NT2/D1 (cell line): Measurements from ENCODE around the gene SUN2.
A peak's percentile ranks its signal among the peaks of the same experiment; 100 is the strongest.

Experiments used
- DNase-seq: peaks from one replicate; pipeline ENCODE4 v3.0.0-alpha.2; 2011; ENCODE audit warnings: low read depth, low spot score
- H3K27me3 ChIP-seq: 2 replicates; pipeline ENCODE4 v1.6.0; 2011; ENCODE audit warnings: mild to moderate bottlenecking; ENCODE audit not compliant: insufficient read length, insufficient read depth
- H3K36me3 ChIP-seq: 2 replicates; pipeline ENCODE4 v1.6.1; 2011; ENCODE audit warnings: mild to moderate bottlenecking, low read length, mixed read lengths; ENCODE audit not compliant: insufficient read depth, insufficient read length
- H3K4me1 ChIP-seq: 2 replicates; pipeline ENCODE4 v1.5.1; 2011; ENCODE audit not compliant: insufficient read depth, insufficient read length
- H3K4me3 ChIP-seq: 2 replicates; pipeline ENCODE4 v1.5.1; 2011; ENCODE audit warnings: low read depth; ENCODE audit not compliant: insufficient read length
- H3K9ac ChIP-seq: 2 replicates; pipeline ENCODE4 v1.6.0; 2011; ENCODE audit warnings: low read depth; ENCODE audit not compliant: insufficient read length
- H3K9me3 ChIP-seq: 2 replicates; pipeline ENCODE4 v1.5.1; 2011; ENCODE audit warnings: mild to moderate bottlenecking, low read length; ENCODE audit not compliant: insufficient read depth
- SUZ12 ChIP-seq: IDR thresholded peaks from 2 replicates; pipeline ENCODE4 v1.6.1; 2011; ENCODE audit not compliant: insufficient read length, insufficient read depth; ENCODE audit errors: extremely low read depth
- YY1 ChIP-seq: IDR thresholded peaks from 2 replicates; pipeline ENCODE4 v1.6.1; 2011; ENCODE audit not compliant: insufficient read length, insufficient read depth
- ZNF274 ChIP-seq: IDR thresholded peaks from 2 replicates; pipeline ENCODE4 v1.6.1; 2011; ENCODE audit warnings: mild to moderate bottlenecking, low read depth, low read length

SUN2 gene

GRCh38 chr22:38793721-38794466 is 38.1 kb upstream of the SUN2 start, which contains the start of gene DNAL4:
Gene DNAL4, minus strand, starts transcription at chr22:38794143. Its CDS starts 11,412 bp downstream, at chr22:38782731.
- Histone ChIP-seq H3K9me3 (peaks cover 3% of the 10 kb centered on the region; the same call in 1 of the 2 replicates), H3K27me3 (no peaks in the 10 kb centered on the region), H3K4me3 (peak within 1 kb of the TSS; percentile 68), H3K4me1 (no peaks in the 10 kb centered on the region), H3K9ac (peak within 1 kb of the TSS; percentile 74), H3K36me3 (peaks cover 12% of the 10 kb centered on the region)
- no peak for TF ChIP-seq SUZ12
- no peak for TF ChIP-seq ZNF274
- no peak for TF ChIP-seq YY1
- peak; percentile 93 for DNase-seq

- DNase-seq: no peak
- Histone ChIP-seq H3K9me3 (no peaks in the 10 kb centered on the region), H3K27me3 (no peaks in the 10 kb centered on the region), H3K4me3 (peak overlapping the region; percentile 68), H3K4me1 (no peaks in the 10 kb centered on the region), H3K9ac (peak overlapping the region; percentile 74), H3K36me3 (peaks cover 12% of the 10 kb centered on the region)
- TF ChIP-seq YY1: no peak
Observed at GRCh38 chr22:38793317-38793716, 37.5 kb upstream of the SUN2 start.

GRCh38 chr22:38792833-38793232 is 37.0 kb upstream of the SUN2 start:
- Histone ChIP-seq H3K4me1 (no peaks in the 10 kb centered on the region), H3K36me3 (peaks cover 12% of the 10 kb centered on the region), H3K9me3 (no peaks in the 10 kb centered on the region), H3K9ac (no peak overlapping the region), H3K4me3 (no peak overlapping the region), H3K27me3 (no peaks in the 10 kb centered on the region)
- TF ChIP-seq ZNF274 (no peak), SUZ12 (no peak), YY1 (no peak)
- no peak for DNase-seq

GRCh38 chr22:38789606-38790005 is 33.8 kb upstream of the SUN2 start:
- no peaks in the 10 kb centered on the region for H3K27me3 ChIP-seq
- H3K9ac ChIP-seq: no peak overlapping the region
- H3K4me3 ChIP-seq: no peak overlapping the region
- TF ChIP-seq ZNF274 (no peak), SUZ12 (no peak)
- H3K9me3 ChIP-seq: no peaks in the 10 kb centered on the region
- no peaks in the 10 kb centered on the region for H3K4me1 ChIP-seq
- no peak for DNase-seq
- H3K36me3 ChIP-seq: peaks cover 16% of the 10 kb centered on the region

GRCh38 chr22:38788846-38789245 is 33.0 kb upstream of the SUN2 start:
- DNase-seq: no peak
- Histone ChIP-seq H3K27me3 (no peaks in the 10 kb centered on the region), H3K36me3 (peaks cover 16% of the 10 kb centered on the region), H3K4me1 (no peaks in the 10 kb centered on the region), H3K4me3 (no peak overlapping the region), H3K9ac (no peak overlapping the region), H3K9me3 (no peaks in the 10 kb centered on the region)
- TF ChIP-seq YY1 (no peak), ZNF274 (no peak), SUZ12 (no peak)

GRCh38 chr22:38788021-38788816 is 32.4 kb upstream of the SUN2 start:
- Histone ChIP-seq H3K9me3 (no peaks in the 10 kb centered on the region), H3K9ac (no peak overlapping the region), H3K27me3 (no peaks in the 10 kb centered on the region), H3K36me3 (peaks cover 16% of the 10 kb centered on the region), H3K4me1 (peaks cover 3% of the 10 kb centered on the region), H3K4me3 (no peak overlapping the region)
- TF ChIP-seq SUZ12: no peak
- TF ChIP-seq YY1: no peak
- TF ChIP-seq ZNF274: no peak
- DNase-seq: no peak

GRCh38 chr22:38786631-38787030 is 30.8 kb upstream of the SUN2 start:
- TF ChIP-seq YY1 (no peak), SUZ12 (no peak), ZNF274 (no peak)
- DNase-seq: no peak
- H3K27me3 ChIP-seq: no peaks in the 10 kb centered on the region

GRCh38 chr22:38784856-38785255 is 29.1 kb upstream of the SUN2 start:
- Histone ChIP-seq H3K4me1 (peaks cover 3% of the 10 kb centered on the region), H3K9ac (no peak overlapping the region), H3K27me3 (no peaks in the 10 kb centered on the region), H3K36me3 (peaks cover 27% of the 10 kb centered on the region), H3K4me3 (no peak overlapping the region), H3K9me3 (no peaks in the 10 kb centered on the region)
- no peak for DNase-seq
- TF ChIP-seq ZNF274 (no peak), YY1 (no peak), SUZ12 (no peak)

More at GRCh38 chr22:38786631-38787030, 30.8 kb upstream of the SUN2 start:
- peaks cover 19% of the 10 kb centered on the region for H3K36me3 ChIP-seq
- no peak overlapping the region for H3K4me3 ChIP-seq
- no peak overlapping the region for H3K9ac ChIP-seq
- peaks cover 3% of the 10 kb centered on the region for H3K4me1 ChIP-seq
- H3K9me3 ChIP-seq: no peaks in the 10 kb centered on the region
